Measurements from ENCODE around the gene S100B. TPM values are rescaled to one million over a fixed set of nuclear protein-coding genes. Genes with fewer than 3 reads are reported as not detected.

The S100B gene
- total RNA-seq, 1 donor from 2014 or later, result 1,180 TPM

DNA sequence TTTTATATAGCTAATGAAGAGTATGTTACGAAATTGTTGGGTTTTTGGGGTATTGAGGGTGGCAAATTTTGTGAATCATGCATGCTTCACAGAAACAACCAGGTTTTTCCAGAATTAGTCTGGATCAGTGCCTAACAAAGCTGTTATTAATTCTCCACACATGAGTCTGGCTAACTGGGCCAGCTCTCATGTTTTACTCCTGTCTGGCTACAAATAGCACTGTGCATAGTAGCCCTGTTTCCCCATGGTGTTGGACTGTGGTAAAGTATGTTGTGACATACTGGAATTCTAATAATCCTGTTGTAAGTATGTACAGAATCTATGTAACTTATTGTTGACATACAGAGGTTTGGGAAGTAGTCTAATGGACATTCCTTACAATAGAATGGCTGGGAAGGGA lies 35.8 kb downstream of the S100B start:
- no peak for ATAC-seq

DNA sequence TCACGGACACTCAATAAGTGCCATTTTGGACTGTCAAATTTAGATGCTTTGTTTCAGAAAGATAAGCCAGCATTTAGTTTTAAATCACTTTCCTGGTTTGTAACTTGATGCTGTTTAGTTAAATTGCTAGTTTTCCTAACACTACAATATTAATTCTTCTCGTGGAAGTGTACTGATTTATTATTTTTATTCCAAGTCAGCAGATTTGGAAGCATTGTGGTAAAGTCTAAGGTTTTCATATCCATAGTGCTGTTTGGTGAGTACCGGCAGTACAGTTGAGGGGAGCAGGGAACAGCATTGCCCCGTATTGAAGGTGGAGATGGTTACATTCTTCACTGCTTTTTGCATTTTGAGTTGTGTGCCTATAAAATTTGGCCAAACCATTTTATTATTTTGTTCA lies 36.3 kb downstream of the S100B start:
- no peak for DNase-seq (ENCODE audit: low spot score)
- ATAC-seq, result no peak
- intact Hi-C loops (cut with DNase I), result no loop called here

More for the DNA sequence above, 35.8 kb downstream of the S100B start:
- intact Hi-C loops (cut with DNase I), result no loop called here
- no peak for DNase-seq (ENCODE audit: low spot score)

DNA sequence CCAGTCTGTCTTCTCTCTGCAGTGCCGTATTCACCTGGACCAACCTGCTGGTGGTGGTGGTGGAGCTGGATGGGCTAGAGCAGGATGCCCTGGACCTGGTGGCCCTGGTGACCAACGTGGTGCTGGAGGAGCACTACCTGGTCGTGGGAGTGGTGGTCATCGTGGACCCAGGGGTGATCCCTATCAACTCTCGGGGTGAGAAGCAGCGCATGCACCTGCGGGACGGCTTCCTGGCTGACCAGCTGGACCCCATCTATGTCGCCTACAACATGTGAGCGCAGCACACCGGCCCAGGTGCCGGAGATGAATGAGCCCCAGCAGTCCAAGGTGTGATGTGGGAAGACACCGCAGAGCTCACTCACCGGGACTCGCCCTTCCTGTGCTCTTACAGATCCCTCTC lies 37.5 kb downstream of the S100B start:
- ATAC-seq (no peak), DNase-seq (ENCODE audit: low spot score) (no peak)
- intact Hi-C loops (cut with DNase I), result no loop called here

DNA sequence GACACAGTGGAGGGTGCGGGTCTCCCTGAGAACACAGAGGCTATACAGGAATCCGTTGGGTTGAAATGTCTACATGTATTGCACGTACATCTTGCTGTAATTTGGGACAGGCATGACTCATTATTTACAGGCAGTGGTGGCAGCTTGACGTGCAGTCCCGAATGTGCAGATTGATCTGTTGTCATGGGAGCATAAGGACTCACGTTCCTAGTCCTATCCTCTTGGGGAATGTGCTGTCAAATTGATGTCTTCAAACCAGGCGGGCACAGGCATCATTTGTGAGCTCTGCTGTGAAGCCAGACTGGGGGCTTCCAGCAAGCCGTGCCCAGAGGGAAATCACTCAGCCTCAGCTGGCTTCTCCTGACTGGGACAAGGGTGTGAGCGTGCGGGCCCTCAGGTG lies 40.5 kb downstream of the S100B start:
- DNase-seq (ENCODE audit: low spot score) (no peak), ATAC-seq (no peak)
- intact Hi-C loops (cut with DNase I), result no loop called here

DNA sequence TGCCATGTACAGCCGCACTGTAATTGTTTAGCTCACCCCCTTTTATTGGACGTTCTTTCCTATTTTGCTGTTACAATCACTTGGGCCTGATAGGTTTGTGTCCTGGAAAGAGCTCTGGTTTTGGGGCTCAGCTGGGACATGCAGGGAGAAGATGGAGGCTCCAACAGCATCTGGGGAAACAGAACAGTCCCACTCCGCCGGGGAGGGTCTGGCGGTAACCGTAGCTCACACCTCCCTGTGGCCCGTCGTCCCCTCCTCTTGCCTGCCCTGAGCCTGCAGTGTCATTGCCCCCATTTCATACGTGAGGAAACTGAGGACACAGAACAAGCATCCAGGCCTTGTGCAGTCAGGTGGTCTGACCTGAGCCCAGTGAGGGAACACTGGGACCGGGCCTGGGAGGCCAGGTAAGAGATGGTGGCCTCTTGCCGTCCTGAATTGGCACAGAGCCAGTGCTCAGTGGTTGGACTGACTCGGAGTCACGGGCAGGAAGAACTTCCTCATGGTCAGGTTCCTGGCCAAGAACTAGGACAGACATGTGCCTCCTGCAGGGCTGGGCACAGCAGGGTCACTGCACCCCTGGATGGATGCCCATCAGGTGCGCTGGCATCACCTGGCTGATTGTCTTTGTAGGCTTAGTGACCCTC lies 41.8 kb downstream of the S100B start:
- DNase-seq (ENCODE audit: low spot score) (no peak), ATAC-seq (no peak)
- intact Hi-C loops (cut with DNase I), result no loop called here

DNA sequence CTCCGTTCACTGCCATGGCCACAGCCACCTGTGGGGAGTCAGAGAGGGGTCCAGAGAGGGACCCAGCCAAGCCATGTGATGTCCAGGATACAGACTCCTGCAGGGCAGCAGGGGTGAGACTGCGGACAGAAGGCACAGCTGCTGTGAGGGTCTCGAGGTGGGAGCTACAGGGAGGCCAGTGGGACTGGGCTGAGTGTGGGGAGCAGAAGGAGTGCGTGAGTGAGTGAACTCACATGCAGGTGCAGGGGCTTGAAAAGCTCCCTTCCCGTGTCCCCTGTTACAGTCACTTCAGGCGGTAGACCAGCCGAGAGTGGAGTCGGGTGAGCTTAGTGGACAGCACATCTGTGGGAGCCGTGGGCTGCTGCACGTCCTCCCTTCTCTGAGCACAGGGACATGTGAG lies 42.4 kb downstream of the S100B start:
- ATAC-seq, result no peak
- intact Hi-C loops (cut with DNase I), result no loop called here
- DNase-seq (ENCODE audit: low spot score), result no peak

DNA sequence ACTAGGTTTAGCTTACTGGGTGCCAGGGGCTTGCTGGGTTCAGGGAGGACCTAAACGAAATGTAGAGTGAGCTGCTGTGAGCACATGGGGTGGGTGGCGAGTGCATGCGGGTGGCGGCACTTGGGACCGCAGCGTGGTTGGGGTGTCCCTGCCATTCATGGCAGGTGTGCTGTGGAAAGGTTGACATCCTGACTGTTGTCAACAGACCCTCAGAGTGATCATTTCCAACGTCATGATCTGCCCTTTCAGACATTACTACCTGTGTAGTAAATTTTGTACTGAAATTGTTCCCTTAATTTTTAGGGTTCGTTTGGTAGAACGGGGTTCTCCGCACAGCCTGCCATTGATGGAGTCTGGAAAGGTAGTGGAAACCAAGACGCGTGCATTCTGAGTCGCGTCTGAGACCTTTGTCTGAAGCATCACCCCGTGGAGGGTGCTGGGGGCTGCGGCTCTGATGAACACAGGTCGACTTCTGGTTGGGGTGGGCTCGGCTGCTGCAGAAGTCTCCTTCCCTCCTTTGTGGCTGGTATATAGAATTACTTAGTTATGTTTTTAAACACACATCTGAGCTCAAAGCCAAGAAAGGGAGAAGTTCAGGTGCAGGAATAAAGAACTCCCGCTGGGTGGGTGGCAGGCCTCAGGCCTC lies 43.3 kb downstream of the S100B start:
- DNase-seq (ENCODE audit: low spot score), result no peak
- intact Hi-C loops (cut with DNase I), result no loop called here
- ATAC-seq, result no peak

DNA sequence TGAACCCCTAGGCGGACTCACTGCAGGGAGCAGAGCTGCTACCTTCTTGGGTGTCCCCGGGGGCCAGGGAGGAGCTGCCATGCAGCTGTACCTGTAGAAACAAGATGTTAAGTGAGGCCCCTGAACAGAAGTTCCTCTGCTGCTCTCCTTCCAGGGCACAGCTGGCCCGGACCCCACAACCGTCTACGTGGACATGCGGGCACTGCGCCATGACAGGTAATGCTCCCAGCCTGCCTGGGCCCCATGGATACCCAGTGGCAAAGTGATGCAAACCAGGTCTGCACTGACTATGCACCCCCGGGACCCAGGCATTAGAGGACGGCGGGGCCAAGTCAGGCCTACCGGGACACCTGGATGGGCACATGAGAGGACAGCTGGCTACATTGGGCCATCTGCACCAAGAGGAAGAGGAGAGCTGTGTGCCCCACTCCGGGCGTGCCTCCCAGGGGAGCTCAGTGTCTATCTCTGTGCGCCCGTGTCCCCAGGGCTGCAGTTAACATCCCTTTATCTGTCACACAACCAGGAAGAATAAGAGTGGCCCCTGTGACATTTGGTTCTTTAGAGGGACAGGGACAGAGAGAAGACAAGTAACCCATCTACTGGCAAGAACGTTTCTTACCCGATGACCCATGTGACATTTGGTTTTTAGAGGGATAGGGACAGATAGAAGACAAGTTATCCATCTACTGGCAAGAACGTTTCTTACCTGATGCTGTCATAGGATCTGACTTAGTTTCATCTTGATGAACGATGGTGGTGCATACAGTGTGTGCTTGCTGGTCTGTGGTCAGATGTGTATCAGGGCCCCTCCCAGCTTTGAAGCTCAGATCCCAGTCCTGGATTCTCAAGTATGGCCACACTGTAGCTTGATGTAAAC lies 44.1 kb downstream of the S100B start:
- ATAC-seq (no peak), DNase-seq (ENCODE audit: low spot score) (peak; percentile 50)
- intact Hi-C loops (cut with DNase I), result no loop called here

DNA sequence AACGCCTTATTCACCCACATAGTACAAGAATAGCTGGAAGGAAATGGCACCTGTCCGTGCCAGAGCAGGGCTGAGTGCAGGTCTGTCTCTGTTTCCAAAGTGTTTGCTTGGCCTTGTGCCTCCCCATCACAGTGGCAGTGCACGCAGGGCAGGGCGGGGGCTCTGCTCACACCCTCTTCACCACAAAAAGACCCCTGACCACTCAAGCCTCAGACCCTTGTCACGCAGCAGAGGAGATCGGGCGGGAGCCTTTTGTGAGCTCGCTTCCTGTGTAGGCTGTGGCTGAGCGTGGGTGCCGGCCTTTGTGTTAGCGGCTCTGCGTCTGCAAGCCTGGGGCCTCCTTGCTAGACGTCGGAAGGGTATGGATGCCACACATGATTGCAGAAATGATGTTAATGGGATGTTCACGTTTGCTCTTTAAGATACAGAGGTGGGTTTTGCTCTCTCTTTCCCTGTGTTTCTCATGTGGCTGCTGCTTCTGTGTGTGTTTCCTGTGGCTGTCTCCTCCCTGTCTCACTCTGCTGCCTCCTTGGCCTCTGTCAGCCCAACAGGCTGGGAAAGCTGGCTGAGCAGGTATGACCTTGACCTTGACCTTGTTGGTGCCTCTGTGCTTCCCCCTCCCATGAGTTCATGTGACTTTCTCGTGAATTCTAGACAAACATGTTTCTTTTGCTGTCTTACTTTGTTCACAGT lies 45.4 kb downstream of the S100B start:
- ATAC-seq (no peak), DNase-seq (ENCODE audit: low spot score) (peak; percentile 51)
- intact Hi-C loops (cut with DNase I), result no loop called here

DNA sequence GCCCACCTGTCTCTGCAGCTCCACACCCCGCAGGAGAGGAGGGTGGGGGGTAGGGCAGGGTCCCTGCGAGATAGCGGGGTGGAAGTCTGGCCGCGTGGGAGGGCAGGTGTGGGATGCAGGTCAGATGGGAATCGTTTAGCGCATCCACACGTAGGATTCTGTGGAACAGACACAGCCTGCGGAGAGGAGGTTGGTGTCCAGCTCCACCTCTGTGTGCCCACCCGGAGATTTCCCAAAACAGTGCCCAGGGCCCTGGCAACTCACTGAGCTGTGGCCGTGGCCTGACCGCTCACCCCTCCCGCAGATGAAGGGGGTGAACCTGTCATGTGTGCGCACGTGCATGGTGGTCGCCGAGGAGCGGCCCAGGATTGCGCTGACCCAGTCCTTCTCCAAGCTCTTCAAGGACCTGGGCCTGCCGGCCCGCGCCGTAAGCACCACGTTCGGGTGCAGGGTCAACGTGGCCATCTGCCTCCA lies 46.9 kb downstream of the S100B start:
- intact Hi-C loops (cut with DNase I), result no loop called here
- DNase-seq (ENCODE audit: low spot score) (peak; percentile 52), ATAC-seq (no peak)

DNA sequence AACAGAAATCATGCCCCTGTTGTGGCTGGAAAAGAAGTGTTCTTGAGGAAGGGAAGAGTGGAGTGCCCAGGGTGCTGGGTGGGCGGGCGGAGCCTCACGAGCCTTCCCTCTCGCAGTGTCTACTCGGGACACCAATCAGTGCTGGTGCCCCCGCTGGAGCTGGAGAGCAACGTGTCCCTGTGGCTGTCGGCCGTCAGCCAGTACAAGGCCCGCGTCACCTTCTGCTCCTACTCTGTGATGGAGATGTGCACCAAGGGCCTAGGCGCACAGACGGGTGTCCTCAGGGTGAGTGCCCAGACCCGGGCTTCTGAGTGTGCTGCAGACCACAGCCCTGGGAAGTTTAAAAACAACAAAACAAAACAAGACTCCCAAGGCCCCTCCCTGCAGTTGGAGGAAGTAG lies 47.4 kb downstream of the S100B start:
- peak; percentile 49 for DNase-seq (ENCODE audit: low spot score)
- intact Hi-C loops (cut with DNase I), result no loop called here
- no peak for ATAC-seq

DNA sequence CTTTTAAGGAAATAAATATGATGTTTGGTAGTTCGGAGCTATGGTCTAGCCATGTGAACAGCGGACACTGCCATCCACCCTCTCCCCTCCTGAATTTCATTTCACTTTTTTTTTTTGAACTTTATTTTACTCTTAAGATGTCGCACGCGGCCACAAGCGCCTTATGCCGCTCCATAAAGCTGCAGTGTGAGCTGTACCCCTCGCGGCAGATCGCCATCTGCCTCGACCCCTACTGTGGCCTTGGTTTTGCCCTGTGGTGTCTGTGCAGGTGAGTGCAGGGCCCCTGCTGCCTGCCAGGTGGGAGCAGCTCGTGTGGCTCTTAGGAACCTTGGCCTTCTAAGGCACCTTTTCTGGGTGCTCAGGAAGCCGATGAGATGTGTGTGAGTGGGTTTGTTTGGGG lies 48.1 kb downstream of the S100B start:
- DNase-seq (ENCODE audit: low spot score) (no peak), ATAC-seq (no peak)
- intact Hi-C loops (cut with DNase I), result no loop called here

DNA sequence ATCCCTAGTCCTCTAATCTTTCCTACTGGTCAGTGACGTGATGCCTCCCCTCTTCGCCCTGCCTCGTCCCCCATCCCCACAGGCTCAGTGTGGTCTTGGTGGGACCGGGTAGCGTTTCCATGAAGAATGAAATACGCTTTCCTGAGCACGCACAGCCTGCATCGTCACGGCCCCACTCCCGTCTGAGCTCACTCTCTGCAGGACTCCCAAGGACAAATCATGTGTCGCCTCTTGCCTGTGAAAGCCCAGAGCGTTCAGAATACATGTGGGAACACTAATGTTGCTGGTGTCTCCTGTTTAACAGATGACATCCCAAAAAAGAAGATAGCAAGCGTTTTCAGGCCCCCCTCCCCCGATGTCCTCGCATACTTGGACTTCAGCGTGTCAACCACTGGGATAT lies 49.2 kb downstream of the S100B start:
- ATAC-seq (no peak), DNase-seq (ENCODE audit: low spot score) (peak; percentile 34)
- intact Hi-C loops (cut with DNase I), result no loop called here

DNA sequence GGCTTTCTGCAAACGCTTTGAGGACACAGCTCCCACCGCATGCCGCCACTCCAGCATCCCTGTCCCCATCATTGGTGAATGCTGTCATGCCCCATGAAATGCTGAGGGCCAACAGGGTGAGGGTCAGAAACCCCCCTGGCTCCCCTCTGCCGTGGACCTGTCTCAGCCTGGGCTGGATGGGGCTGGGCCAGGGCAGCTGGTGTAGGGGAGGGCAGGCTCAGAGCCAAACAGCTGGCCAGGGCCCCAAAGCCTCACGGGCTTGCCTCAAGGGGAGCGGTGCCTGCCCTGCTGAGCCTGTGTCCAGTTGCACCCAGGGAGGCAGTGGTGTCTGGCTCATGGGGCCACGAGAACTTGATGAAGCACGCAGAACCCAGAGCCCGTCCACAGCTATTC lies 49.7 kb downstream of the S100B start:
- DNase-seq (ENCODE audit: low spot score), result peak; percentile 44
- ATAC-seq, result peak; percentile 8
- intact Hi-C loops (cut with DNase I), result no loop called here

DNA sequence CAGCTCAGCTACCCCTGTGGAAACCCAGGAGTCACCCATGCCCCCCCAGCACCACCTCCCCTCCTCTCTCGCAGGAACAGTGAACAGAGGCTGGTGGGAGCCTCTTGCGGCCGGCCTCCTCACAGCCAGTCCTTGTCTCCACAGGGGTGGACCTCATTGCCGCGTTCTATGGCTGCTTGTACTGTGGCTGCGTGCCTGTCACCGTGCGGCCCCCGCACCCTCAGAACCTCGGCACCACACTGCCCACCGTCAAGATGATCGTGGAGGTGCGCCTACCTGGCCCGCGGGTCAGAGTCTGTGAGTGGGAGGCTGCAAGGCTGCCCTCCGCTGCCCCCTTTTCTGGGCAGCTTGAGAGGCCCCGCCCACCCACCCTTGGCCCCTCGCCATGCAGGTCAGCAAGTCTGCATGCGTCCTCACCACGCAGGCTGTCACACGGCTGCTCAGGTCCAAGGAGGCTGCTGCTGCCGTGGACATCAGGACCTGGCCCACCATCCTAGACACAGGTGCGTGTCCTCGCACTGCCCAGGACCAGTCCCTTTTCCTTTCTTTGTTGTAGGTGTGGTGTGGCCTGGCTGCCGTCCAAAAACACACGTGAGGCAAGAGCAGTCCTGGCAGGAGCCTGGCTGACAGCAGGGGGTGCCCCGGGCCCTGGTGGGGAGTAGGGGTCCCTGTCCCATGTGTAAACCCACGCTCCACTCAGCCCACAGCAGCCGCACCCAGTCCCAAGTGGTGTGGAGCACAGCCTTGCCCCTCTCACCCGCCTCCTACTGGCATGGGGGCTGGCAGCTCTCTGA lies 50.3 kb downstream of the S100B start:
- ATAC-seq (no peak), DNase-seq (ENCODE audit: low spot score) (peak; percentile 55)

DNA sequence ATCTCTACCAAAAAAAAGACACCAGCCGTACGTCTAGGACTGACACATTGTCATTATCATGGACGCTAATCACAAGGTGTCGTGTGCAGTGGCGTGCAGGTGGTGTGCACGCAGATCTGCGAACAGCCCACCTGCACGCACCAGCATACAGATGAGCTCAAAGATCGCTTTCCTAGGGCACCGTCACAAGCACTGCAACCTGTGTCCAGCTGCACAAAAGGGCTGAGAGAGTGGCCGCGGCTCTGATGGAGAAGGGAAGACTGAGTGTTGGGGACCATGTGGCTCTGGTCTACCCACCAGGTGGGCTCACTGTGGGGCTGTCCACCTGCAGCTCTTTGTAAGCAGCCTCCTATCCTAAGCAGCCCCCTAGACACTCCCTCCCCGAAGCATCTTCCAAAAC lies 50.9 kb downstream of the S100B start:
- peak; percentile 27 for DNase-seq (ENCODE audit: low spot score)
- intact Hi-C loops (cut with DNase I), result no loop called here

More for the DNA sequence above, 50.3 kb downstream of the S100B start:
- intact Hi-C loops (cut with DNase I), result no loop called here

DNA sequence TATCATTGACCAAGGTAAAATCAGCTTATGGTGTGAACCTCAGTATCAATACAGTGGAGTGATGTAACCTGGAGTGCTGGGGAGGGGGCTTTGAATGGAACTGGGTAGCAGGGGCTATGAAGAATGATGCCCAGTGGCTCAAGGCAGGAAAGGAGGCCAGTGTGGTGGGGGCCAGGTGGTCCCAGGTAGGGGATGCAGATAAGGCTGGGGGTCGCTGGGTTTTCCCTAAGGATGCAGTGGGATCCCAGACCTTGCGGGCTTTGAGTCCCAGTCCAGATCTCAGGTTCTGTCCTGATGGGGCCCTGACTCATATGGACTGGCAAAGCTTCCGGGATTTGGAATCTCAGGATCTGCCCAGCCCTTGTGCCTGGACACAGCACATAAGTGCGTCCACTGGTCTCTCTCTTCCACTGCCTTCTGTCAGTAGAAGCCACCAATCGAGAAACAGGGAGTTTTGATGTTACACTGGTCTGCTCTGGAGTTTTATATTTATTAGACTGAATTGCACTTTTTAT lies 52.0 kb downstream of the S100B start:
- intact Hi-C loops (cut with DNase I), result no loop called here
- peak; percentile 33 for DNase-seq (ENCODE audit: low spot score)
- ATAC-seq, result no peak

More for the DNA sequence above, 50.9 kb downstream of the S100B start:
- ATAC-seq, result no peak

DNA sequence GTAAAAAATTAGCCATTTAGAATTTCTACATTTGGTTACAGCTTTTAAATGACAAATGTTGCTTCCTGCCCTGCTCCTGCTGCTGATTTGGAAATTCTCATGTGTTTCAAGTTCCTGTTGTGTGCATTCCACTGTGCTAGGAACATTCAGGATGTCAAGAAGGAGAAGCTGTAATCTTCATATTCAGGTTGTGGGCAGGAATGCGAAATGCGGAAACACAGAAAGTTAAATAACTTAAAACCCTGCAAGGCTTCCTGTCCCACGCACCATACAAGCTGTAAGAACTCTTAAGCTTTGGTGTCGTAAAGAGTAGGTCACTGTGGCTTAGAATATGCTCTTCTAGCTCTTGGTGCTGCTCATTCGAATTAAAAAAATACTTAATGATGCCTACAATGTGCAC lies 52.6 kb downstream of the S100B start:
- intact Hi-C loops (cut with DNase I), result no loop called here
- ATAC-seq (peak; percentile 29), DNase-seq (ENCODE audit: low spot score) (no peak)
